ENCODE results near the gene FBXO8.
"Not testable (repeated sequence)": the region's sequence is repeated elsewhere in the genome, so short reads cannot be mapped to it uniquely, and the experiment has no call there.

FBXO8 gene

GRCh38 chr4:174283507-174284471, at the start of gene FBXO8, which contains the start of gene CEP44:
Gene FBXO8, minus strand, starts transcription at chr4:174283667. Its CDS starts 20,575 bp downstream, at chr4:174263092.
Gene CEP44, plus strand, starts transcription at chr4:174283911. Its CDS starts 15,211 bp downstream, at chr4:174299122.
- intact Hi-C loops (cut with DNase I) = no loop called here
- DNase-seq = peak; percentile 59 to 95 (median 72)

- intact Hi-C loops (cut with DNase I) = no loop called here
Measured at GRCh38 chr4:174332741-174333493, 49.5 kb upstream of the FBXO8 start.

GRCh38 chr4:174324725-174325124, 41.3 kb upstream of the FBXO8 start:
- intact Hi-C loops (cut with DNase I) = no loop called here
- DNase-seq = peak in 1 of 10 donors; percentile 10

More at GRCh38 chr4:174332741-174333493, 49.5 kb upstream of the FBXO8 start:
- no peak for DNase-seq

- intact Hi-C loops (cut with DNase I) = no loop called here
- DNase-seq = no peak
Measured at GRCh38 chr4:174324236-174324635, 40.8 kb upstream of the FBXO8 start.

- intact Hi-C loops (cut with DNase I) = no loop called here
- no peak for DNase-seq
Measured at GRCh38 chr4:174320494-174321199, 37.2 kb upstream of the FBXO8 start.

GRCh38 chr4:174318829-174319764, 35.6 kb upstream of the FBXO8 start:
- DNase-seq = no peak
- intact Hi-C loops (cut with DNase I) = loop anchor here (5.0 kb wide), 1 partner anchor 97 kb away; no protein-coding TSS in a partner anchor

- intact Hi-C loops (cut with DNase I) = loop anchor here (5.0 kb wide), 1 partner anchor 95 kb away; no protein-coding TSS in a partner anchor
- no peak for DNase-seq
Measured at GRCh38 chr4:174317531-174317930, 34.1 kb upstream of the FBXO8 start.

- intact Hi-C loops (cut with DNase I) = loop anchor here (5.0 kb wide), 1 partner anchor 95 kb away; no protein-coding TSS in a partner anchor
- DNase-seq = no peak
Measured at GRCh38 chr4:174316954-174317353, 33.5 kb upstream of the FBXO8 start.

GRCh38 chr4:174316546-174316945, 33.1 kb upstream of the FBXO8 start:
- DNase-seq = no peak
- intact Hi-C loops (cut with DNase I) = loop anchor here (5.0 kb wide), 1 partner anchor 94 kb away; no protein-coding TSS in a partner anchor

- no peak for DNase-seq
- intact Hi-C loops (cut with DNase I) = loop anchor here (5.0 kb wide), 1 partner anchor 92 kb away; no protein-coding TSS in a partner anchor
Measured at GRCh38 chr4:174314770-174315169, 31.3 kb upstream of the FBXO8 start.

GRCh38 chr4:174314274-174314673, 30.8 kb upstream of the FBXO8 start:
- intact Hi-C loops (cut with DNase I) = no loop called here
- DNase-seq = no peak

GRCh38 chr4:174312993-174313392, 29.5 kb upstream of the FBXO8 start:
- no peak for DNase-seq
- intact Hi-C loops (cut with DNase I) = no loop called here

- intact Hi-C loops (cut with DNase I) = no loop called here
- no peak for DNase-seq
Measured at GRCh38 chr4:174307694-174308093, 24.2 kb upstream of the FBXO8 start.

- no peak for DNase-seq
- intact Hi-C loops (cut with DNase I) = no loop called here
Measured at GRCh38 chr4:174305961-174306360, 22.5 kb upstream of the FBXO8 start.

GRCh38 chr4:174304664-174305063, 21.2 kb upstream of the FBXO8 start:
- DNase-seq = no peak
- intact Hi-C loops (cut with DNase I) = no loop called here

- intact Hi-C loops (cut with DNase I) = no loop called here
- no peak for DNase-seq
Measured at GRCh38 chr4:174303687-174304086, 20.2 kb upstream of the FBXO8 start.

- DNase-seq = peak in 2 of 10 donors; percentile 25 to 78
- intact Hi-C loops (cut with DNase I) = not testable (repeated sequence)
Measured at GRCh38 chr4:174295142-174295541, 11.7 kb upstream of the FBXO8 start.

- intact Hi-C loops (cut with DNase I) = not testable (repeated sequence)
Measured at GRCh38 chr4:174294641-174295040, 11.2 kb upstream of the FBXO8 start.

GRCh38 chr4:174292473-174292872, 9.0 kb upstream of the FBXO8 start:
- no peak for DNase-seq
- intact Hi-C loops (cut with DNase I) = no loop called here

More at GRCh38 chr4:174294641-174295040, 11.2 kb upstream of the FBXO8 start:
- peak in 1 of 10 donors; percentile 39 for DNase-seq
